ENCODE measurements around the gene KCTD20. TPM values are rescaled to one million over a fixed set of nuclear protein-coding genes. Genes with fewer than 3 reads are reported as not detected.
"Not testable (repeated sequence)": the region's sequence is repeated elsewhere in the genome, so short reads cannot be mapped to it uniquely, and the experiment has no call there.

The KCTD20 gene
- total RNA-seq, 1 donor from 2014 or later, result 48.8 TPM

- no peak for TF ChIP-seq CTCF (conservative IDR thresholded peaks at IDR 0.05; ENCODE audit: low read depth, low read length)
These were observed 1.7 kb downstream of the KCTD20 start for GRCh38 chr6:36444470-36444869.

GRCh38 chr6:36445621-36446020, 2.8 kb downstream of the KCTD20 start:
- H3K4me3 ChIP-seq (ENCODE audit: low read depth, low read length), result no peak overlapping the region
- TF ChIP-seq CTCF (conservative IDR thresholded peaks at IDR 0.05; ENCODE audit: low read depth, low read length), result no peak
- DNase-seq (ENCODE audit: low read depth), result no peak

More at GRCh38 chr6:36444470-36444869, 1.7 kb downstream of the KCTD20 start:
- DNase-seq (ENCODE audit: low read depth), result no peak
- H3K4me3 ChIP-seq (ENCODE audit: low read depth, low read length), result peak overlapping the region; percentile 88

- DNase-seq (ENCODE audit: low read depth); H3K4me3 ChIP-seq (ENCODE audit: low read depth, low read length): not testable (repeated sequence)
These were observed 6.4 kb downstream of the KCTD20 start for GRCh38 chr6:36449173-36449572.

GRCh38 chr6:36452897-36453296, 10.1 kb downstream of the KCTD20 start:
- not testable (repeated sequence) for DNase-seq (ENCODE audit: low read depth); H3K4me3 ChIP-seq (ENCODE audit: low read depth, low read length)

- TF ChIP-seq CTCF (conservative IDR thresholded peaks at IDR 0.05; ENCODE audit: low read depth, low read length), result no peak
- no peak for DNase-seq (ENCODE audit: low read depth)
- no peak overlapping the region for H3K4me3 ChIP-seq (ENCODE audit: low read depth, low read length)
These were observed 12.8 kb downstream of the KCTD20 start for GRCh38 chr6:36455486-36456027.

- H3K4me3 ChIP-seq (ENCODE audit: low read depth, low read length), result no peak overlapping the region
- DNase-seq (ENCODE audit: low read depth), result no peak
- no peak for TF ChIP-seq CTCF (conservative IDR thresholded peaks at IDR 0.05; ENCODE audit: low read depth, low read length)
These were observed 16.7 kb downstream of the KCTD20 start for GRCh38 chr6:36459501-36459900.

GRCh38 chr6:36460916-36461315, 18.1 kb downstream of the KCTD20 start:
- H3K4me3 ChIP-seq (ENCODE audit: low read depth, low read length), result no peak overlapping the region
- no peak for TF ChIP-seq CTCF (conservative IDR thresholded peaks at IDR 0.05; ENCODE audit: low read depth, low read length)
- no peak for DNase-seq (ENCODE audit: low read depth)

- no peak overlapping the region for H3K4me3 ChIP-seq (ENCODE audit: low read depth, low read length)
- no peak for DNase-seq (ENCODE audit: low read depth)
- TF ChIP-seq CTCF (conservative IDR thresholded peaks at IDR 0.05; ENCODE audit: low read depth, low read length), result no peak
These were observed 18.8 kb downstream of the KCTD20 start for GRCh38 chr6:36461646-36462045.
